ENCODE measurements around the gene A1BG.

DNA sequence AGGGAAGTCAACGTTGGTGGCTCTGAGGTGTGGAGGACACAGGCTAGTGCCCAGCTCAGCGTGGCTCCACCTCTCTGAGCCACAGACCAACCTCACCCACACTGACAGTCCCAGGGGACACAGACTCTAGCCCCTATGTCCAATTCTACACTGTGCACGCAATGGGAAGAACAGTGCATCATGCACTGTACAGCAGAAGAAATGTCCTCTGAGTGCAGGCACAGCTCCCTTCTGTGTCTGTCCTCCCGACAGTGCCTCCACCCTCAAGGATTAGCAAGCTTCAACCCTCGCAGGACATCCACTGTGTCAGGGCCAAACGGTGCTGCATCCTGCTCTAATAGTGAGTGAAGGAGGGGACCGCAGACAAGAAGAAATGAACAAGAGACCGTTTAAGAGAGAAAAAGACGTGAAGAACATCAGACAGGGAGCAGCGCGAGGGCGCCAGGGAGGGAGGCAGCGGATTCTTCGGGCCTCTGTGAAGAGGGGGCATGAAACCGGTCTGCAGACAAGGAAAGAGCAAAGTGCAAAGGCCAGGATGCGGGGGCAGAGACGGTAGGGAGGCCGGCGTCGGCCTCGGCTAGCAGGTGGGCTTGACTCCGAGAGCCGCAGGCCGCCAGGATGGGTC, 26.9 kb upstream of the A1BG start:
- TF ChIP-seq, protein P1, sequence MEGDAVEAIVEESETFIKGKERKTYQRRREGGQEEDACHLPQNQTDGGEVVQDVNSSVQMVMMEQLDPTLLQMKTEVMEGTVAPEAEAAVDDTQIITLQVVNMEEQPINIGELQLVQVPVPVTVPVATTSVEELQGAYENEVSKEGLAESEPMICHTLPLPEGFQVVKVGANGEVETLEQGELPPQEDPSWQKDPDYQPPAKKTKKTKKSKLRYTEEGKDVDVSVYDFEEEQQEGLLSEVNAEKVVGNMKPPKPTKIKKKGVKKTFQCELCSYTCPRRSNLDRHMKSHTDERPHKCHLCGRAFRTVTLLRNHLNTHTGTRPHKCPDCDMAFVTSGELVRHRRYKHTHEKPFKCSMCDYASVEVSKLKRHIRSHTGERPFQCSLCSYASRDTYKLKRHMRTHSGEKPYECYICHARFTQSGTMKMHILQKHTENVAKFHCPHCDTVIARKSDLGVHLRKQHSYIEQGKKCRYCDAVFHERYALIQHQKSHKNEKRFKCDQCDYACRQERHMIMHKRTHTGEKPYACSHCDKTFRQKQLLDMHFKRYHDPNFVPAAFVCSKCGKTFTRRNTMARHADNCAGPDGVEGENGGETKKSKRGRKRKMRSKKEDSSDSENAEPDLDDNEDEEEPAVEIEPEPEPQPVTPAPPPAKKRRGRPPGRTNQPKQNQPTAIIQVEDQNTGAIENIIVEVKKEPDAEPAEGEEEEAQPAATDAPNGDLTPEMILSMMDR (IDR thresholded peaks at IDR 0.05), result no peak
- no peak for TF ChIP-seq POLR2A (IDR thresholded peaks at IDR 0.05)

Measured in thyroid gland (tissue), 4 donors.